CD4-positive, alpha-beta T cell (primary cell): ENCODE data around the gene PCDHGA9. TPM values are rescaled to one million over a fixed set of nuclear protein-coding genes. Genes with fewer than 3 reads are reported as not detected.

ENCODE experiments used
- ATAC-seq: fragments of 200-7000 bp; cut with Tn5 transposase; one replicate; pipeline ENCODE4 v1.10.0; 2022; ENCODE audit warnings: mild to moderate bottlenecking; ENCODE audit not compliant: poor library complexity
- CTCF ChIA-PET: fragments of 350-600 bp; sonication (Branson Sonifier 250); formaldehyde crosslinking; loops from one replicate; lab custom pipeline; 2021; ENCODE audit warnings: antibody characterized with exemption, inconsistent platforms; lab: Charles Lee
- POLR2A ChIA-PET: fragments of 350-600 bp; sonication (Branson Sonifier 250); formaldehyde crosslinking; loops from one replicate; lab custom pipeline; 2021; ENCODE audit warnings: antibody characterized with exemption, inconsistent platforms; lab: Charles Lee
- DNase-seq, 14 experiments: peaks; one replicate each; pipeline ENCODE4 v3.0.0-alpha.2; 2013 to 2020; ENCODE audit warnings: mixed read lengths in 2 of 14
- H3K27ac ChIP-seq, 2 donors: one replicate each; pipeline versions ENCODE4 v1.5.1 to v1.7.0; 2013; ENCODE audit warnings: low read length in 2 of 2, low read depth in 1 of 2, mild to moderate bottlenecking in 1 of 2
- H3K27me3 ChIP-seq, 2 experiments: 1 replicate in 1 of 2; 2 replicates in 1 of 2; pipeline versions ENCODE4 v1.6.1 to v1.7.0; 2013; ENCODE audit warnings: low read length in 2 of 2, control low read depth in 1 of 2, mild to moderate bottlenecking in 1 of 2, moderate library complexity in 1 of 2; ENCODE audit not compliant: insufficient read depth in 2 of 2, control insufficient read depth in 1 of 2
- H3K36me3 ChIP-seq: one replicate; pipeline ENCODE4 v1.6.1; 2013; ENCODE audit warnings: low read length, control low read depth; ENCODE audit not compliant: insufficient read depth
- H3K4me1 ChIP-seq: one replicate; pipeline ENCODE4 v1.6.1; 2013; ENCODE audit warnings: low read length, control low read depth; ENCODE audit not compliant: insufficient read depth
- H3K4me3 ChIP-seq: one replicate; pipeline ENCODE4 v1.5.1; 2013; ENCODE audit warnings: mild to moderate bottlenecking, low read length, moderate library complexity
- H3K9me3 ChIP-seq, 2 experiments: 1 replicate in 1 of 2; 2 replicates in 1 of 2; pipeline versions ENCODE4 v1.6.1 to v1.7.0; 2013; ENCODE audit warnings: low read length in 2 of 2, mild to moderate bottlenecking in 2 of 2, control low read depth in 1 of 2, moderate library complexity in 1 of 2; ENCODE audit not compliant: control insufficient read depth in 1 of 2, insufficient read depth in 1 of 2
- H3K27ac Mint-ChIP-seq: one replicate; pipeline ENCODE4 v1.8.0; 2020; ENCODE audit warnings: mixed read lengths
- H3K27me3 Mint-ChIP-seq: one replicate; pipeline ENCODE4 v1.8.0; 2021; ENCODE audit warnings: mixed read lengths
- H3K36me3 Mint-ChIP-seq: one replicate; pipeline ENCODE4 v1.8.0; 2021; ENCODE audit warnings: low read depth, mixed read lengths
- H3K4me1 Mint-ChIP-seq: one replicate; pipeline ENCODE4 v1.8.0; 2021; ENCODE audit warnings: low read depth, mixed read lengths
- H3K4me3 Mint-ChIP-seq: one replicate; pipeline ENCODE4 v1.8.0; 2020; ENCODE audit warnings: mild to moderate bottlenecking, mixed read lengths
- H3K9me3 Mint-ChIP-seq: one replicate; pipeline ENCODE4 v1.8.0; 2020; ENCODE audit warnings: mixed read lengths
- CTCF ChIP-seq: fragments of 200-600 bp; IDR thresholded peaks from one replicate; pipeline ENCODE4 v1.8.0; 2022; ENCODE audit warnings: antibody characterized with exemption, mild to moderate bottlenecking
- intact Hi-C, 2 experiments: fragments of 100-400 bp; cut with DNase I in 1 of 2; cut with micrococcal nuclease in 1 of 2; formaldehyde crosslinking; loops; one replicate each; pipeline versions ENCODE4 v1.15.1 to v1.9.0; 2023 to 2025; cut with DNase I, micrococcal nuclease
- total RNA-seq, 174 experiments: library from RNA in 2 of 174; stranded (reverse) in 2 of 174; gene quantifications; one replicate each; pipeline ENCODE4 v1.2.3 and lab custom pipeline; 2021 to 2026

PCDHGA9 gene
- total RNA-seq, 2 experiments from 2014 or later, result not detected

DNA sequence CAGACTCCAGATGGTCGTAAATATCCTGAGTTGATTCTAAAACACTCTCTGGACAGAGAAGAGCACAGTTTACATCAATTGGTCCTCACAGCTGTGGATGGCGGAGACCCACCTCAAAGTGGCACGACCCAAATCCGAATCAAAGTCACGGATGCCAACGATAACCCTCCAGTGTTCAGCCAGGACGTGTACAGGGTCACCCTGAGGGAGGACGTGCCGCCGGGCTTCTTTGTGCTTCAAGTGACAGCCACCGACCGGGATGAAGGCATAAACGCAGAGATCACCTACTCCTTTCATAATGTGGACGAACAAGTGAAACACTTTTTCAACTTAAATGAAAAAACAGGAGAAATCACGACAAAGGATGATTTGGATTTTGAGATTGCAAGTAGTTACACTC lies 41.9 kb upstream of the PCDHGA9 start:
- no peak overlapping the region for H3K27ac ChIP-seq
- DNase-seq (no peak), ATAC-seq (no peak)
- ChIA-PET CTCF (interaction anchor here (0.9 kb wide), 1 partner anchor 10 kb away, joined by 3 read pairs; the partner anchor contains the start of gene PCDHGB3), POLR2A (no interaction called here)
- peaks cover 32% of the 10 kb centered on the region for H3K9me3 Mint-ChIP-seq
- no peak overlapping the region for H3K4me3 Mint-ChIP-seq
- intact Hi-C loops, result loop anchor here (10.0 kb wide), 2 partner anchors 54 to 136 kb away; partner anchors contain the start of genes PCDHB14 (in 1 of the 2), PCDHGA10 (in 1 of the 2) and PCDHGB7 (in 1 of the 2)
- no peak overlapping the region for H3K4me3 ChIP-seq
- peaks cover 3% of the 10 kb centered on the region for H3K4me1 ChIP-seq
- H3K4me1 Mint-ChIP-seq, result peaks cover 6% of the 10 kb centered on the region
- TF ChIP-seq CTCF, result no peak
- H3K36me3 ChIP-seq, result no peaks in the 10 kb centered on the region
- H3K27me3 Mint-ChIP-seq, result peaks cover 91% of the 10 kb centered on the region
- no peak overlapping the region for H3K27ac Mint-ChIP-seq
- H3K36me3 Mint-ChIP-seq, result peaks cover 47% of the 10 kb centered on the region
- peaks cover 55 to 88% of the 10 kb centered on the region in 2 experiments for H3K27me3 ChIP-seq
- peaks cover 44 to 52% of the 10 kb centered on the region in 2 experiments for H3K9me3 ChIP-seq

- Mint-ChIP-seq H3K27me3 (peaks cover 89% of the 10 kb centered on the region), H3K4me3 (no peak overlapping the region), H3K4me1 (peaks cover 6% of the 10 kb centered on the region), H3K27ac (no peak overlapping the region), H3K9me3 (peaks cover 29% of the 10 kb centered on the region), H3K36me3 (peaks cover 39% of the 10 kb centered on the region)
- Histone ChIP-seq H3K9me3 (peaks cover 52 to 56% of the 10 kb centered on the region in 2 experiments), H3K27ac (no peak overlapping the region), H3K4me3 (no peak overlapping the region), H3K36me3 (no peaks in the 10 kb centered on the region), H3K4me1 (peaks cover 3% of the 10 kb centered on the region), H3K27me3 (peaks cover 55 to 87% of the 10 kb centered on the region in 2 experiments)
- no peak for DNase-seq
- ATAC-seq, result no peak
- POLR2A ChIA-PET, result no interaction called here
- TF ChIP-seq CTCF, result no peak
- CTCF ChIA-PET, result no interaction called here
- intact Hi-C loops, result loop anchor here (10.0 kb wide), 2 partner anchors 52 to 138 kb away; partner anchors contain the start of genes PCDHB14 (in 1 of the 2), PCDHGA10 (in 1 of the 2) and PCDHGB7 (in 1 of the 2)
Measured at GRCh38 chr5:141362719-141363118, 39.9 kb upstream of the PCDHGA9 start.

DNA sequence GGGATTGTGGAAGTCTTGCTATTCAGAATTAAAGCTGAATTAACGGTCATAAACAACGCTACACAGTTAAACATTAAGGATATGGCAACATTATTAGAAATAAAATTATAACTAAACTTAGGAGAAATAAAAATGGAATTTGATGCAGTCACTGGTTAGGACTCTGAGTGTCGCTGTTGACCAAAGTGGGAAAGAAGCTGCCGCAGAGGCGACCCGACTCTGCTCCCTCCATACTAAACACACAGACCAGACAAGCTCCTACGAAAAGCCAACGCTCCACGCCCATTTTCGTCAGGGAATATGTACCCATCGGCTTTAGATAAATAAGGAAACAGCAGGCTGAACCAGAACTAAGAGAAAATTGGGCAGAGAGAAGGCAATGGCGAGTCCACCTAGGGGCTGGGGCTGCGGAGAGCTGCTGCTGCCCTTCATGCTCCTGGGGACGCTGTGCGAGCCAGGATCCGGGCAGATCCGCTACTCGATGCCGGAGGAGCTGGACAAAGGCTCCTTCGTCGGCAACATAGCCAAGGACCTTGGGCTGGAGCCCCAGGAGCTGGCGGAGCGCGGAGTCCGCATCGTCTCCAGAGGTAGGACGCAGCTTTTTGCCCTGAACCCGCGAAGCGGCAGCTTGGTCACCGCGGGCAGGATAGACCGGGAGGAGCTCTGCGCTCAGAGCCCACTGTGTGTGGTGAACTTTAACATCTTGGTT lies 38.5 kb upstream of the PCDHGA9 start, which contains the start of gene PCDHGA5:
TSS of gene PCDHGA5 (plus strand) at position 211 of the 709 bp plus-strand sequence. CDS start at position 380, 169 bp downstream.
- intact Hi-C loops, result loop anchor here (10.0 kb wide), 2 partner anchors 51 to 139 kb away; partner anchors contain the start of genes PCDHB14 (in 1 of the 2), PCDHGA10 (in 1 of the 2) and PCDHGB7 (in 1 of the 2)
- Histone ChIP-seq H3K27me3 (peaks cover 60 to 84% of the 10 kb centered on the region in 2 experiments), H3K9me3 (peaks cover 52 to 56% of the 10 kb centered on the region in 2 experiments), H3K4me1 (peaks cover 3% of the 10 kb centered on the region), H3K27ac (no peak within 1 kb of the TSS), H3K4me3 (no peak within 1 kb of the TSS), H3K36me3 (no peaks in the 10 kb centered on the region)
- POLR2A ChIA-PET, result interaction anchor here (0.9 kb wide), 1 partner anchor 49 kb away, joined by 3 read pairs; the partner anchor contains the start of gene PCDHGA10
- Mint-ChIP-seq H3K36me3 (peaks cover 39% of the 10 kb centered on the region), H3K27me3 (peaks cover 89% of the 10 kb centered on the region), H3K4me3 (no peak within 1 kb of the TSS), H3K9me3 (peaks cover 28% of the 10 kb centered on the region), H3K4me1 (peaks cover 6% of the 10 kb centered on the region), H3K27ac (no peak within 1 kb of the TSS)
- DNase-seq (no peak), ATAC-seq (no peak)
- TF ChIP-seq CTCF, result no peak
- CTCF ChIA-PET, result interaction anchor here (0.9 to 1.4 kb wide), 2 partner anchors 33 to 57 kb away, joined by 4 to 6 read pairs; partner anchors contain the start of genes PCDHGA11 and PCDHGB5
